Epidermal melanocyte (primary cell): ENCODE measurements around the gene NUCB1.
A peak's percentile ranks its signal among the peaks of the same experiment; 100 is the strongest.
"Not testable (repeated sequence)": the region's sequence is repeated elsewhere in the genome, so short reads cannot be mapped to it uniquely, and the experiment has no call there.

Source experiments
- DNase-seq: peaks from one replicate; pipeline ENCODE4 v3.0.0; 2011; ENCODE audit warnings: low spot score; ENCODE audit not compliant: insufficient read length

The NUCB1 gene

GRCh38 chr19:48874303-48875135 is 25.6 kb upstream of the NUCB1 start:
- no peak for DNase-seq

GRCh38 chr19:48876043-48876981 is 23.8 kb upstream of the NUCB1 start:
- not testable (repeated sequence) for DNase-seq

DNA sequence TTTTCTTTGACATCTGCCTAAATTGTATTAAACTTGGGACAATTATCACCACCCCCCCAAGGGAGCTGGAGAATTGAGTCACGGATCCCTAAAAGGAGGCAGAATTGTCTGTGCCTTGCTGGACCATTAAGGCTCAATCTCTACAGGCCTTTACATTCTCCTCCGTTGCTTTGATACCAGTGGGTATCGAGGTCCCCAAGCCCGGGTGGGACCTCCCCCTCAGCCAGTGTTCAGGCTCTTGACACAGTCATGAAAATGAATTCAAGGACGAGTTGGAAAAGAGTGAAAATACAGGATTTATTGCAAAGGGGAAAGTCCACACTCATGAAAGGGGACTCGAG is 22.3 kb upstream of the NUCB1 start:
- no peak for DNase-seq

- DNase-seq: no peak
Measured at GRCh38 chr19:48878196-48879024, 21.7 kb upstream of the NUCB1 start.

DNA sequence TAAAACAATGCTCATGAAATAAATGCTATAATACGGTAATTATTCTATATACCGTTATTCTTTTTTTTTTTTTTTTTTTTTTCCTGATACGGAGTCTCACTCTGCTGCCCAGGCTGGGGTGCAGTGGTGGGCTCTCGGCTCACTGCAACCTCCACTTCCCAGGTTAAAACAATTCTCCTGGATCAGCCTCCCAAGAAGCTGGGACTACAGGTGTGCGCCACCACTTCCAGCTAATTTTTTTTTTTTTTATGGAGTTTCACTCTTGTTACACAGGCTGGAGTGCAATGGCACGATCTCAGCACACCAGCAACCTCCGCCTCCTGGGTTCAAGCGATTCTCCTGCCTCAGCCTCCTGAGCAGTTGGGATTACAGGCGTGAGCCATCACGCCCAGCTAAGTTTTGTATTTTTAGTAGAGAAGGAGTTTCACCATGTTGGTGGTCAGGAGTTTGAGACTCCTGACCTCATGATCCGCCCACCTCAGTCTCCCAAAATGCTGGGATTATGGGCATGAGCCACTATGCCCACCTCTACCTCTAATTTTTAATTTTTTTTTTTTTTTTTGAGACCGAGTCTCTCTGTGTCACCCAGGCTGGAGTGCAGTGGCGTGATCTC is 21.0 kb upstream of the NUCB1 start:
- DNase-seq: no peak

DNA sequence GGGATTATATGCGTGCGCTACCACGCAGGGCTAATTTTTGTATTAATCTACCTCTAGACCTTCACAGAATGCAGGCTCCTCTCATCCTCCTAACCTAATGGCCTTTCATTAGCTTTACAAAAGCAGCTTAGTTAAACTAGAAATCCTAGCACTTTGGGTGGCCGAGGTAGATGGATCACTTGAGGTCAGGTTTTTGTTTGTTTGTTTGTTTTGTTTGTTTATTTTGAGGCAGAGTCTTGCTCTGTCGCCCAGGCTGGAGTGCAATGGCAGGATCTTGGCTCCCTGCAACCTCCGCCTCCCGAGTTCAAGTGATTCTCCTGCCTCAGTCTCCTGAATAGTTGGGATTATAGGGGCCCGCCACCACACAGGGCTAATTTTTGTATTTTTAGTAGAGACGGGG is 20.4 kb upstream of the NUCB1 start:
- not testable (repeated sequence) for DNase-seq

- DNase-seq: no peak
Measured at GRCh38 chr19:48881741-48882657, 18.1 kb upstream of the NUCB1 start.

- DNase-seq: no peak
Measured at GRCh38 chr19:48883726-48884125, 16.4 kb upstream of the NUCB1 start.

DNA sequence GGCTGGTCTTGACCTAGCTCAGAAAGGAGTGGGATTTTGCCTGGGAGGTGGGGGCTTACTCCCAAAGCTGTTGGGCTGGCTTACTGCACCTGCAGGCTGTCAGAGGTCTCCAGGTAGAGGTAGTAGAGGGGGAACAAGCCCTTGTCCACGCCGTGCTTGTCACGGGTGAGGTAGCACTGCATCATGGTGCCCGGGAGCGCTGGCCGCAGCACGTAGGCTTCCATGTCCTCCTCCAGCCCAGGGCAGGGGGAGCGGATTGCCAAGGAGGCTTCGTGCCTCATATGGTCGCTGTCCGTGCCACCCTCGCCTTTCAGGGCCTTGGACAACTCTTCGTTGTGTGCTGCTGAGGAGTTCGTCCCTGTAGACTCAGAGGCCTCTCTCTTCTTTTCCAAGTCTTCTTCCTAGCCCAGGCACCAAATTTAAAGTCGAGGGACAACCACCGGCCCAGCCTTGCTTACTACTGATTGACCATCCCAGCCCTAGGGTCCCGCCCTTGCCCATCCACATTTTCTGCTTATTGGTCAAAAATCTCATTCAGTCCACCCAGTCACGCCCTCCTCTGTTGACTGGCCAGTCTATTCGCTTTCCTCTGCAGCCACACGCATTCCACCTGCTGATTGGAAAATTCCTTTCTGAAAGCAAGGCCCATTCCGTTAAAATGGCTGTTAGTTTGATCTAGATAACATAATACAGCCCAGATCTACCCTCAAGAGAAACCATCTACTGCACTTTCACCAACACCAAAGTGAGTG is 12.1 kb upstream of the NUCB1 start:
- DNase-seq: no peak

DNA sequence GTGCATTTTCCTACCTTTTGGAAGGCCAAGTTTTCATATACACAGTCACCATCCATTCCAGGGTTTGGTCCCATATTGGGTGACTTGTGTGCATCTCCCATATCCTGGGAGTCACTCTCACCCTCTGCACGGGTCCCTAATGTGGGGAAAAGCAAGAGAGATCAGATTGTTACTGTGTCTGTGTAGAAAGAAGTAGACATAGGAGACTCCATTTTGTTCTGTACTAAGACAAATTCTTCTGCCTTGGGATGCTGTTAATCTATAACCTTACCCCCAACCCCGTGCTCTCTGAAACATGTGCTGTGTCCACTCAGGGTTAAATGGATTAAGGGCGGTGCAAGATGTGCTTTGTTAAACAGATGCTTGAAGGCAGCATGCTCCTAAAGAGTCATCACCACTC is 10.6 kb upstream of the NUCB1 start:
- not testable (repeated sequence) for DNase-seq

GRCh38 chr19:48890551-48890950 is 9.6 kb upstream of the NUCB1 start:
- DNase-seq: no peak

GRCh38 chr19:48895226-48895625 is 4.9 kb upstream of the NUCB1 start:
- no peak for DNase-seq

DNA sequence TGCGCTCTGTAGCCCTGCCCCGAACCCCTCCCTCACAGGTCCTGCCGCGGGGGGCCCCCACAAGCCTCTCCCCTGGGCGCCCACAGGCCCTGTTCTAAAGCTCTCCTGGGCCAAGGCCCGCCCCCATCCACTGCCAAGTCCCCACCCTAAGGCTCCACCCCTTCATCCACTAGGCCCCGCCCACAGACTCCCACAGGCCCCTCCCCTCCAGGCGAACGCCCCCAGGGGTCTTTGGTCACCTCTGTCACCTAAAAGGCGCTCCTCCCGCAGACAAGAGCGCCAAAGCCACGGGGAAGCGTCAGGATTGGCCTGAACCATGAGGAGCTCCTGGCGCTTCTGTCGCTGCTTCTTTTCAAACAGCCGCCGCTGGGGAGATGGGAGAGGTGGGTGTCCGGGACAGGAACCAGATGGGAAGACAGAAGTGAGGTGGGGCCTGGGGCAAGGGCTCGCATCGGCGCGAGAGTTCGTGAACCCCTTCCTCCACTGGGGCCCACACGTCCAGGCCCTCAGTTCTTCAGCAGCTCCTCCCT is 3.9 kb upstream of the NUCB1 start:
- no peak for DNase-seq

DNA sequence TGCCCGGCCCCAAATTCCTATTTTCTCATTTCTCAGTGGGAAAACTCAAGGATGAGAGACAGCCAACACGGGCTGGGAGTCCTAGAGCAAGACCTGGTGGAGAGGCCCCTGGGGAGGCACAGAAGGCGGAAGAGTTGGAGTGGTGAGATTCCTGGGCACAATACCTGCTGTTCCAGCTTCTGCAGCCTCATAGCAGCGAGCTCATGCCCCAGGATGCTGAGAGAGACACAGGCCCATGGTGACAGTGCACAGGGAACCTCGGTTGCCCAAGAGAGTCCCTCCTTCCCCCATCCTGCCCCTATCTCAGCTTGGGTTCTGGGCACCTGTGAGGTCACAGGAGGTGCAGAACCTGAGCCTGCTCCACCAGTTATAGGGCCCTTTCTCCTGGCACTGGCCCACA is 2.9 kb upstream of the NUCB1 start:
- DNase-seq: no peak

GRCh38 chr19:48899386-48899749 is 744 bp upstream of the NUCB1 start:
- DNase-seq: not testable (repeated sequence)

DNA sequence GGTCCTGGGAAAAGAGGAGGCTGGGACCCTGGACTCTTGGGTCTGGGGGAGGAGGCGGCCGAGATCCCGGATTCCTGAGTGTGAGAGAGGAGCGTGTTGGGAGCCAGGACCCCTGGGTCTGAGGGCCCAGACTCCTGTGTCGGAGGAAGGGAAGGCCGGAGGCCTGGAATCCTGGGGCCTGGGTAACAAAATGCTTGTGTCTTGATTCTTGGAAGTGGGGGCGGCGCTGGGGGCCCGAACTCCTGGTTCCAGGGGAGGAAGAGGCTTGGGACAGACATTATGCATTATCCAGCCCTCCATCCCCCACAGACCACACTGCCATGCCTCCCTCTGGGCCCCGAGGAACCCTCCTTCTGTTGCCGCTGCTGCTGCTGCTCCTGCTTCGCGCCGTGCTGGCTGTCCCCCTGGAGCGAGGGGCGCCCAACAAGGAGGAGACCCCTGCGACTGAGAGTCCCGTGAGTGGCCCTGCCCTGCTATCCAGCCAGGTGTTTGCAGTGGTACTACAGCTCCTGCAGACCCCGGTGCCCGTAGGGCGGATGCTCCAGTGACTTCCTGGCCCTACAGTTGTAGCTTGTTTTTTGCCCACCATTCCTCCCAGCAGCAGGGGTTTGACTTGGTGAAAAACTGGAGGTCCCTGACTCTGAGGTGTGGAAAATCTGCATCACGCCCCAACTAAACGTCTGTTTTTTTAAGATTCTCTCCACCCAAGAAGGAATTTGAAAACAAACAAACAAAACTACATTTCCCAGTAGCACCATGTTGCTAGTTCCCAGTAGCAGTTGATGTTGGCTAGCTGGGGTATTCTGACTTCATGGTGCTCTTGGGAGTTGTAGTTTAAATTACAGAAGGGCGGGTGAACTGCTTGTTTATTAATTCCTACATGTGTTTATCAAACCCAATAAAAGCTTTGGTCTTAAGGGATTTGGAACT is 630 bp downstream of the NUCB1 start:
- DNase-seq: peak; percentile 68

DNA sequence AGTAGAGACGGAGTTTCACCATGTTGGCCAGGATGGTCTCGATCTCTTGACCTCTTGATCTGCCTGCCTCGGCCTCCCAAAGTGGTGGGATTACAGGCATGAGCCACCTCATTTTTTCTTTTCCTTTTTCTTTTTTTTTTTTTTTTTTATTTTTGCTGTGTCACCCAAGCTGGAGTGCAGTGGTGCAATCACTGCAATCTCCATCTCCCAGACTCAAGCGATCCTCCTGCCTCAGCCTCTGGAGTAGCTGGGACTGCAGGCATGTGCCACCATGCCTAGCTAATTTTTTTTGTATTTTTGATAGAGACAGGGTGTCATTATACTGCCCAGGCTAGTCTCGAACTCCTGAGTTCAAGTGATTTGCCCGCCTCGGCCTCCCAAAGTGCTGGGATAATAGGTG is 2.2 kb downstream of the NUCB1 start:
- not testable (repeated sequence) for DNase-seq

DNA sequence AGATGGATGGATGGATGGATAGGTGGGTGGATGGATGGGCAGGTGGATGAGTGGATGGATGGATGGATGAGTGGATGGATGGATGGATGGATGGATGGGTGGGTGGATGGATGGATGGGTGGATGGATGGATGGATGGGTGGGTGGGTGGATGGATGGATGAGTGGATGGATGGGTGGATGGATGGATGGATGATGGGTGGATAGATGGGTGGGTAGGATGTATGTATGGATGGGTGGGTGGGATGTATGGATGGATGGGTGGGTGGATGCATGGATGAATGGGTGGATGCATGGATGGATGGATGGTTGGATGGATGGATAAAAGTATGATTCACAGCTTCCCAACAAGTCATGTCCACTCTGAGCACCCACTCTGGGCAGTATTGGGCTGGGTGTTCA is 3.7 kb downstream of the NUCB1 start:
- not testable (repeated sequence) for DNase-seq
